ENCODE measurements around the gene GJB1.

- no peak for TF ChIP-seq EZH2 (IDR thresholded peaks at IDR 0.05; ENCODE audit: borderline replicate concordance, low read depth, low read length, severe bottlenecking)
- no peak for TF ChIP-seq CTCF (IDR thresholded peaks at IDR 0.05; ENCODE audit: borderline replicate concordance, extremely low read depth, low read length, poor library complexity, severe bottlenecking)
Observed at GRCh38 chrX:71175531-71175930, 47.5 kb upstream of the GJB1 start.

Measured in DND-41 (cell line).